Skeletal muscle cell (primary cell): Measurements from ENCODE around the gene BPTF.
"Not testable (repeated sequence)": the region's sequence is repeated elsewhere in the genome, so short reads cannot be mapped to it uniquely, and the experiment has no call there.

ENCODE experiments used
- DNase-seq: peaks from one replicate; pipeline ENCODE4 v3.0.0-alpha.2; 2010; ENCODE audit warnings: low read depth
- H3K4me3 ChIP-seq: 2 replicates; pipeline ENCODE4 v1.5.1; 2011; ENCODE audit warnings: low read depth, mild to moderate bottlenecking, control low read depth, low read length, moderate library complexity

The BPTF gene

GRCh38 chr17:67863624-67864247, 38.4 kb downstream of the BPTF start:
- DNase-seq: no peak
- no peak overlapping the region for H3K4me3 ChIP-seq

- H3K4me3 ChIP-seq: no peak overlapping the region
- DNase-seq: no peak
Observed at GRCh38 chr17:67865438-67865837, 40.1 kb downstream of the BPTF start.

GRCh38 chr17:67867591-67867990, 42.3 kb downstream of the BPTF start:
- no peak overlapping the region for H3K4me3 ChIP-seq
- DNase-seq: no peak

- H3K4me3 ChIP-seq: no peak overlapping the region
- no peak for DNase-seq
Observed at GRCh38 chr17:67868176-67868575, 42.9 kb downstream of the BPTF start.

GRCh38 chr17:67879662-67880061, 54.4 kb downstream of the BPTF start:
- H3K4me3 ChIP-seq: no peak overlapping the region
- DNase-seq: no peak

- DNase-seq: no peak
- no peak overlapping the region for H3K4me3 ChIP-seq
Observed at GRCh38 chr17:67881083-67881482, 55.8 kb downstream of the BPTF start.

- no peak for DNase-seq
- H3K4me3 ChIP-seq: no peak overlapping the region
Observed at GRCh38 chr17:67884741-67885140, 59.4 kb downstream of the BPTF start.

- DNase-seq: peak; percentile 11
- H3K4me3 ChIP-seq: no peak overlapping the region
Observed at GRCh38 chr17:67891481-67892119, 66.3 kb downstream of the BPTF start.

GRCh38 chr17:67902511-67903231, 77.4 kb downstream of the BPTF start:
- H3K4me3 ChIP-seq: no peak overlapping the region
- no peak for DNase-seq

GRCh38 chr17:67905298-67905697, 80.0 kb downstream of the BPTF start:
- not testable (repeated sequence) for DNase-seq

GRCh38 chr17:67910117-67910803, 85.0 kb downstream of the BPTF start:
- not testable (repeated sequence) for H3K4me3 ChIP-seq, DNase-seq

More at GRCh38 chr17:67905298-67905697, 80.0 kb downstream of the BPTF start:
- H3K4me3 ChIP-seq: not testable (repeated sequence)

GRCh38 chr17:67911059-67911782, 85.9 kb downstream of the BPTF start:
- no peak overlapping the region for H3K4me3 ChIP-seq
- no peak for DNase-seq

GRCh38 chr17:67912088-67912487, 86.8 kb downstream of the BPTF start:
- DNase-seq: no peak
- no peak overlapping the region for H3K4me3 ChIP-seq

GRCh38 chr17:67912656-67913055, 87.4 kb downstream of the BPTF start:
- no peak for DNase-seq
- no peak overlapping the region for H3K4me3 ChIP-seq

- H3K4me3 ChIP-seq: no peak overlapping the region
- DNase-seq: no peak
Observed at GRCh38 chr17:67920212-67920611, 94.9 kb downstream of the BPTF start.

- H3K4me3 ChIP-seq: no peak overlapping the region
- DNase-seq: no peak
Observed at GRCh38 chr17:67922503-67922902, 97.2 kb downstream of the BPTF start.

GRCh38 chr17:67928842-67929241, 103.5 kb downstream of the BPTF start:
- DNase-seq, H3K4me3 ChIP-seq: not testable (repeated sequence)

- no peak for DNase-seq
- H3K4me3 ChIP-seq: no peak overlapping the region
Observed at GRCh38 chr17:67931227-67931626, 105.9 kb downstream of the BPTF start.

GRCh38 chr17:67942810-67943209, 117.5 kb downstream of the BPTF start:
- DNase-seq: no peak
- no peak overlapping the region for H3K4me3 ChIP-seq

GRCh38 chr17:67944035-67944434, 118.7 kb downstream of the BPTF start:
- no peak overlapping the region for H3K4me3 ChIP-seq
- no peak for DNase-seq
